K562 treated with DMSO at 1 percent for 48 hours (cell line): Measurements from ENCODE around the gene MED19. TPM values are rescaled to one million over a fixed set of nuclear protein-coding genes. Genes with fewer than 3 reads are reported as not detected.

Source experiments
- total RNA-seq: library from RNA; unstranded; fragments of 300-600 nt; gene quantifications from 2 replicates; pipeline ENCODE4 v1.2.3, GENCODE V29; 2022; ENCODE audit warnings: low replicate concordance; ENCODE audit errors: extremely low read depth

Gene MED19
- total RNA-seq = not detected in 2 replicates

GRCh38 chr11:57711414-57712255 is at the start of gene MED19:
Gene MED19 (minus strand): TSS chr11:57712215. CDS start chr11:57712179, 36 bp downstream.

GRCh38 chr11:57751676-57752253 is 39.8 kb upstream of the MED19 start, which contains the start of gene BTBD18:
Gene BTBD18 (minus strand): TSS chr11:57751819. CDS start chr11:57751188, 631 bp downstream.

GRCh38 chr11:57741132-57742086 is 29.4 kb upstream of the MED19 start, which contains the start of gene SELENOH:
Gene SELENOH (plus strand): TSS chr11:57741491. CDS start chr11:57741596, 105 bp downstream.

DNA sequence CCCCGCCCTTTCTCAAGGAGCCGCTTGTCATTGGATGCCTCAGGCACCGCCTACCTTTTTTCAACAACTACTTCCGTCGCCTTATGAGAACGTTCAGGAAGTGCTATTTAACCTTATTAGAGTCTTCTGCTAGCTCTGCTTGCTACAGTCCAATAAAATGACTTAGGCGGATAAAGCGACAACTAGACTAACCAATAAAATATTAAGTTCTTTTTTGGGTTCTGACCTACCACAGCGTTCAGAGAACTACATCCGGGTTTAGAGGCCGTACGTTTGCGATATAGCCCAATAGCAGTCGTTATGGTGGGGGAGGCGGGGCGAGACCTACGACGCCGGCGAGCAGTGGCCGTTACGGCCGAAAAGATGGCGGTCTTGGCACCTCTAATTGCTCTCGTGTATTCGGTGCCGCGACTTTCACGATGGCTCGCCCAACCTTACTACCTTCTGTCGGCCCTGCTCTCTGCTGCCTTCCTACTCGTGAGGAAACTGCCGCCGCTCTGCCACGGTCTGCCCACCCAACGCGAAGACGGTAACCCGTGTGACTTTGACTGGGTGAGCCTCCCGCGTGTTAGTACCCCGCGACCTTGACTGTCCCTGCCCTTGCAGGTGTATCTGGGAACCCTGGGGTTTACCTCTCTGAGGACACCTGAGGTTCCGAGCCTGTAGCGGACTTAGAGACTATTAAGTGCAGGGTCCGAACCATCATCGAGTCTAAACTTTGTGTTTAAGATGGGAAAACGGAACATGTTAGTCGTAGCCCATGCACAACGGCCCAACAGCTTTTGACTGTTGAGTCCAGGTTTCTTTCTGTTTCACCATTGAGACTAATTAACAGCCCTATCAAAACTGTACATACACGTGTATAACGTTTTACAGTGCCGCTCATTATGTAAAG is 488 bp upstream of the MED19 start, which contains the start of gene TMX2:
Gene TMX2, plus strand, starts transcription at position 338 of the 895 bp plus-strand sequence. Its CDS starts 26 bp downstream, at position 364.

GRCh38 chr11:57667736-57668433 is 44.1 kb downstream of the MED19 start, which contains the start of gene ZDHHC5:
Gene ZDHHC5 (plus strand): TSS chr11:57668114. CDS start chr11:57673091, 4,977 bp downstream.

GRCh38 chr11:57657194-57658022 is 54.6 kb downstream of the MED19 start, which contains the start of gene CLP1:
Gene CLP1 (plus strand): TSS chr11:57657762. CDS start chr11:57659477, 1,715 bp downstream.

Other genes with a start within 250 kb of the MED19 start
- not detected in 2 replicates for gene SLC43A1, start 196.5 kb downstream of the MED19 start, total RNA-seq
- not detected in 2 replicates for gene TIMM10, start 181.5 kb downstream of the MED19 start, total RNA-seq
- not detected in 2 replicates for gene SMTNL1, start 174.6 kb downstream of the MED19 start, total RNA-seq
- gene UBE2L6, start 144.5 kb downstream of the MED19 start, total RNA-seq = not detected in 2 replicates
- not detected in 2 replicates for gene SERPING1, start 114.5 kb downstream of the MED19 start, total RNA-seq
- gene YPEL4, start 62.3 kb downstream of the MED19 start, total RNA-seq = not detected in 2 replicates
- not detected in 2 replicates for gene CLP1, start 54.5 kb downstream of the MED19 start, total RNA-seq
- gene ZDHHC5, start 44.1 kb downstream of the MED19 start, total RNA-seq = not detected in 2 replicates
- not detected in 2 replicates for gene TMX2, start 378 bp upstream of the MED19 start, total RNA-seq
- not detected in 2 replicates for gene SELENOH, start 29.3 kb upstream of the MED19 start, total RNA-seq
- not detected in 2 replicates for gene BTBD18, start 39.6 kb upstream of the MED19 start, total RNA-seq
- not detected in 2 replicates for gene CTNND1, start 49.6 kb upstream of the MED19 start, total RNA-seq